ENCODE data around the gene TCERG1L. TPM values are rescaled to one million over a fixed set of nuclear protein-coding genes. Genes with fewer than 3 reads are reported as not detected.

The TCERG1L gene
- total and polyA plus RNA-seq, 2 experiments from 2014 or later, result 0.47 to 0.73 TPM

DNA sequence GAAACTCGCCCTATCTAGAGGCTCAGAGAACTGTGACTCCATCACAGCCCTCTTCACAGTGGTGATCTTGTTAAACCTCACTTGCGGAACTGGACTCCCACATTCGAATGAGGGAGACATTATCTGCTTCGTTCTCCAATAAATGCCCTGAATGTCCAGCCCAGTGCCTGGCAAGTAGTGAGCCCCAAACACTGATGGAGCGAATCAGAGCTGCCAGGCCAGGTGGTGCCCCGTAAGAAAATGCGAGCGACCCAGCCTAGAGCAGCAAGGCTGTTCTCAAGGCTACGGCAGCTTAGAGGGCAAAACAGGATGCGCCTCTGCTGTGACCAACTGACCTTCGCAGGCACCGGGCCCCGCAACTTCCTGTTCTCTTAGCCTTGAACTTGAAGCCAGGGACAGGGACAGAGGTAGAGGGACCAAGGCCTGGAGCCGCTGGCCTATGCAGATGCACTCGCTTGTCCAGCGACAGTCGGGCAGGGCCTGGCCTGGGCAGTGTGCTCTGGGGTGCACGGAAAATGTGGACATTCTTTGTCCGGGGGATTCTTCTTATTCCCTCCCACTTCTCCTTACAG is 217.6 kb downstream of the TCERG1L start:
- Histone ChIP-seq H3K4me2 (no peak overlapping the region), H3K27me3 (no peaks in the 10 kb centered on the region), H2AFZ (peak overlapping the region; percentile 4), H4K20me1 (ENCODE audit: insufficient read depth, poor library complexity, severe bottlenecking) (no peaks in the 10 kb centered on the region), H3K4me3 (no peak overlapping the region), H3K27ac (peak overlapping the region; percentile 3), H3K9me3 (ENCODE audit: low read depth) (no peaks in the 10 kb centered on the region), H3K9me2 (replicated peaks; ENCODE audit: insufficient read depth) (no peaks in the 10 kb centered on the region), H3K4me1 (ENCODE audit: insufficient read depth) (peaks cover 5% of the 10 kb centered on the region), H3K79me2 (no peaks in the 10 kb centered on the region), H3K36me3 (replicated peaks; ENCODE audit: insufficient read depth, low read depth) (no peaks in the 10 kb centered on the region)
- DNase-seq (ENCODE audit: low spot score), result no peak
- no peak for TF ChIP-seq EZH2phosphoT487 (IDR thresholded peaks at IDR 0.05; ENCODE audit: low read depth, severe bottlenecking, unreplicated experiment)
- TF ChIP-seq, protein P1, sequence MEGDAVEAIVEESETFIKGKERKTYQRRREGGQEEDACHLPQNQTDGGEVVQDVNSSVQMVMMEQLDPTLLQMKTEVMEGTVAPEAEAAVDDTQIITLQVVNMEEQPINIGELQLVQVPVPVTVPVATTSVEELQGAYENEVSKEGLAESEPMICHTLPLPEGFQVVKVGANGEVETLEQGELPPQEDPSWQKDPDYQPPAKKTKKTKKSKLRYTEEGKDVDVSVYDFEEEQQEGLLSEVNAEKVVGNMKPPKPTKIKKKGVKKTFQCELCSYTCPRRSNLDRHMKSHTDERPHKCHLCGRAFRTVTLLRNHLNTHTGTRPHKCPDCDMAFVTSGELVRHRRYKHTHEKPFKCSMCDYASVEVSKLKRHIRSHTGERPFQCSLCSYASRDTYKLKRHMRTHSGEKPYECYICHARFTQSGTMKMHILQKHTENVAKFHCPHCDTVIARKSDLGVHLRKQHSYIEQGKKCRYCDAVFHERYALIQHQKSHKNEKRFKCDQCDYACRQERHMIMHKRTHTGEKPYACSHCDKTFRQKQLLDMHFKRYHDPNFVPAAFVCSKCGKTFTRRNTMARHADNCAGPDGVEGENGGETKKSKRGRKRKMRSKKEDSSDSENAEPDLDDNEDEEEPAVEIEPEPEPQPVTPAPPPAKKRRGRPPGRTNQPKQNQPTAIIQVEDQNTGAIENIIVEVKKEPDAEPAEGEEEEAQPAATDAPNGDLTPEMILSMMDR (IDR thresholded peaks at IDR 0.05; ENCODE audit: poor library complexity), result no peak
- TF ChIP-seq EZH2 (IDR thresholded peaks at IDR 0.05; ENCODE audit: borderline replicate concordance), result no peak
- WGBS (ENCODE audit: low lambda C conversion rate, missing lambda C conversion rate), result 86% methylated on average over 19 of the region's 19 CpGs

DNA sequence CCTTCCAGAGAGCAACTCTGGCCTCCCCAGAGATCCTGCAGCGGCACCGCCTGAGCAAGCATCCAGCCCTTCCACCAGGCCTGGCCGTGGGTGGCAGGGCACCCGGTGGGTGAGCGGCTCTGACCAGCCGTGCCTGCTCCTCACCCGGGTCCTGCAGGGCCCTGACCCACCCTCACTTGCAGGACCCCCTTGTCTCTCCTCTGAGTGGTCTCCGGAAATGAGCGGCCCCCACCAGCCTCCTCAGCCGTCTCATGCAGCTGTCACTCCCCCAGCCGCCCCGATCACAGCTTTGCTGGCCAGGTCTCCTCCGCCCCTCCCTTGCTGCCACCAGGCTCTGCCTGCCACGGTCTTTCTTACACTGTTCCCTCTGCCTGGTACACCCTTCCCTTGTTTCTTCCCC is 218.2 kb downstream of the TCERG1L start:
- WGBS (ENCODE audit: low lambda C conversion rate, missing lambda C conversion rate), result 92% methylated on average over 14 of the region's 14 CpGs

DNA sequence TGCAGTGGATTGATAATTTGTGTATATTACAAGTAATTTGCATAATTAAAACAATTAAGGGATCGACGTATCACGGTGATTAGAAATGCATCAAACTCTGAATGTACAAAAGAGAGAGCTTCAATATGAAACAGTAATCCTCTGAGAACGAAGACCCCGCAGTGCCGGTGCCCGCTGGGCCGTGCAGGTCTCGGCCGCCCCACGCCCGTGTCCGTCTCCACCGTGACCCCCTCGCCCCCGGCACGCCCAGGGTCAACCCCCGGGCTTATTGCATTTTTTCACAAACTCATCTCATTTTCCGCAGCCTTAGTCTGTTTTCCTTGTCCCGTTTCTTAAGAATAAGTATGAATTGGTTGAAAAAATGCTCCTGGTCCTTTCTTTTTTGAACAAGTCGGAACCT is 218.6 kb downstream of the TCERG1L start:
- Histone ChIP-seq H3K4me2 (no peak overlapping the region), H3K9me3 (ENCODE audit: low read depth) (no peaks in the 10 kb centered on the region), H4K20me1 (ENCODE audit: insufficient read depth, poor library complexity, severe bottlenecking) (no peaks in the 10 kb centered on the region), H3K36me3 (replicated peaks; ENCODE audit: insufficient read depth, low read depth) (no peaks in the 10 kb centered on the region), H3K79me2 (no peaks in the 10 kb centered on the region), H2AFZ (no peak overlapping the region), H3K27ac (no peak overlapping the region), H3K9me2 (replicated peaks; ENCODE audit: insufficient read depth) (no peaks in the 10 kb centered on the region), H3K4me3 (no peak overlapping the region), H3K4me1 (ENCODE audit: insufficient read depth) (peaks cover 5% of the 10 kb centered on the region), H3K27me3 (no peaks in the 10 kb centered on the region)
- TF ChIP-seq, protein P1 (IDR thresholded peaks at IDR 0.05; ENCODE audit: poor library complexity), result no peak
- TF ChIP-seq EZH2phosphoT487 (IDR thresholded peaks at IDR 0.05; ENCODE audit: low read depth, severe bottlenecking, unreplicated experiment) (no peak), EZH2 (IDR thresholded peaks at IDR 0.05; ENCODE audit: borderline replicate concordance) (no peak)
- no peak for DNase-seq (ENCODE audit: low spot score)
- 95% methylated on average over 17 of the region's 21 CpGs for WGBS (ENCODE audit: low lambda C conversion rate, missing lambda C conversion rate)

More for the DNA sequence above, 218.2 kb downstream of the TCERG1L start:
- Histone ChIP-seq H2AFZ (no peak overlapping the region), H4K20me1 (ENCODE audit: insufficient read depth, poor library complexity, severe bottlenecking) (no peaks in the 10 kb centered on the region), H3K27ac (no peak overlapping the region), H3K79me2 (no peaks in the 10 kb centered on the region), H3K4me3 (no peak overlapping the region), H3K27me3 (no peaks in the 10 kb centered on the region), H3K9me2 (replicated peaks; ENCODE audit: insufficient read depth) (no peaks in the 10 kb centered on the region), H3K9me3 (ENCODE audit: low read depth) (no peaks in the 10 kb centered on the region), H3K36me3 (replicated peaks; ENCODE audit: insufficient read depth, low read depth) (no peaks in the 10 kb centered on the region), H3K4me2 (no peak overlapping the region), H3K4me1 (ENCODE audit: insufficient read depth) (peaks cover 5% of the 10 kb centered on the region)
- DNase-seq (ENCODE audit: low spot score), result no peak
- no peak for TF ChIP-seq EZH2phosphoT487 (IDR thresholded peaks at IDR 0.05; ENCODE audit: low read depth, severe bottlenecking, unreplicated experiment)
- no peak for TF ChIP-seq EZH2 (IDR thresholded peaks at IDR 0.05; ENCODE audit: borderline replicate concordance)
- TF ChIP-seq, protein P1 (IDR thresholded peaks at IDR 0.05; ENCODE audit: poor library complexity), result no peak
